NT2/D1 (cell line): Measurements from ENCODE around the gene METRN.
"Not testable (repeated sequence)": the region's sequence is repeated elsewhere in the genome, so short reads cannot be mapped to it uniquely, and the experiment has no call there.

Source experiments
- DNase-seq: peaks from one replicate; pipeline ENCODE4 v3.0.0-alpha.2; 2011; ENCODE audit warnings: low read depth, low spot score
- H3K27me3 ChIP-seq: 2 replicates; pipeline ENCODE4 v1.6.0; 2011; ENCODE audit warnings: mild to moderate bottlenecking; ENCODE audit not compliant: insufficient read length, insufficient read depth
- H3K36me3 ChIP-seq: 2 replicates; pipeline ENCODE4 v1.6.1; 2011; ENCODE audit warnings: mild to moderate bottlenecking, low read length, mixed read lengths; ENCODE audit not compliant: insufficient read depth, insufficient read length
- H3K4me1 ChIP-seq: 2 replicates; pipeline ENCODE4 v1.5.1; 2011; ENCODE audit not compliant: insufficient read depth, insufficient read length
- H3K4me3 ChIP-seq: 2 replicates; pipeline ENCODE4 v1.5.1; 2011; ENCODE audit warnings: low read depth; ENCODE audit not compliant: insufficient read length
- H3K9ac ChIP-seq: 2 replicates; pipeline ENCODE4 v1.6.0; 2011; ENCODE audit warnings: low read depth; ENCODE audit not compliant: insufficient read length
- H3K9me3 ChIP-seq: 2 replicates; pipeline ENCODE4 v1.5.1; 2011; ENCODE audit warnings: mild to moderate bottlenecking, low read length; ENCODE audit not compliant: insufficient read depth
- SUZ12 ChIP-seq: IDR thresholded peaks from 2 replicates; pipeline ENCODE4 v1.6.1; 2011; ENCODE audit not compliant: insufficient read length, insufficient read depth; ENCODE audit errors: extremely low read depth
- YY1 ChIP-seq: IDR thresholded peaks from 2 replicates; pipeline ENCODE4 v1.6.1; 2011; ENCODE audit not compliant: insufficient read length, insufficient read depth
- ZNF274 ChIP-seq: IDR thresholded peaks from 2 replicates; pipeline ENCODE4 v1.6.1; 2011; ENCODE audit warnings: mild to moderate bottlenecking, low read depth, low read length

Gene METRN

GRCh38 chr16:741986-742629 lies 27.2 kb downstream of the METRN start:
- TF ChIP-seq SUZ12 = no peak
- TF ChIP-seq ZNF274 = no peak
- no peak for TF ChIP-seq YY1
- H3K36me3 ChIP-seq = peaks cover 18% of the 10 kb centered on the region
- H3K27me3 ChIP-seq = no peaks in the 10 kb centered on the region
- H3K4me1 ChIP-seq = peaks cover 2% of the 10 kb centered on the region
- no peak overlapping the region for H3K4me3 ChIP-seq
- no peak for DNase-seq
- H3K9ac ChIP-seq = peak overlapping the region; percentile 57
- H3K9me3 ChIP-seq = no peaks in the 10 kb centered on the region

- H3K9ac ChIP-seq = not testable (repeated sequence)
Measured at GRCh38 chr16:742894-743293, 28.0 kb downstream of the METRN start.

GRCh38 chr16:743794-744500 lies 29.0 kb downstream of the METRN start:
- DNase-seq = no peak
- TF ChIP-seq ZNF274 (no peak), SUZ12 (no peak), YY1 (no peak)
- no peaks in the 10 kb centered on the region for H3K27me3 ChIP-seq

More at GRCh38 chr16:742894-743293, 28.0 kb downstream of the METRN start:
- H3K36me3 ChIP-seq, H3K9me3 ChIP-seq, DNase-seq, H3K27me3 ChIP-seq, H3K4me1 ChIP-seq, H3K4me3 ChIP-seq: not testable (repeated sequence)

GRCh38 chr16:745739-746138 lies 30.8 kb downstream of the METRN start:
- Histone ChIP-seq H3K9me3 (no peaks in the 10 kb centered on the region), H3K27me3 (no peaks in the 10 kb centered on the region), H3K4me3 (no peak overlapping the region), H3K4me1 (peaks cover 4% of the 10 kb centered on the region), H3K36me3 (no peaks in the 10 kb centered on the region), H3K9ac (no peak overlapping the region)
- TF ChIP-seq SUZ12 (no peak), YY1 (no peak), ZNF274 (no peak)
- peak; percentile 57 for DNase-seq

More at GRCh38 chr16:743794-744500, 29.0 kb downstream of the METRN start:
- Histone ChIP-seq H3K36me3 (peaks cover 4% of the 10 kb centered on the region), H3K9ac (no peak overlapping the region), H3K4me3 (no peak overlapping the region), H3K4me1 (no peaks in the 10 kb centered on the region), H3K9me3 (no peaks in the 10 kb centered on the region)

GRCh38 chr16:746637-747036 lies 31.7 kb downstream of the METRN start:
- Histone ChIP-seq H3K9ac (no peak overlapping the region), H3K36me3 (no peaks in the 10 kb centered on the region), H3K4me1 (peaks cover 10% of the 10 kb centered on the region), H3K4me3 (no peak overlapping the region), H3K27me3 (peaks cover 5% of the 10 kb centered on the region), H3K9me3 (no peaks in the 10 kb centered on the region)
- no peak for DNase-seq
- TF ChIP-seq YY1 = no peak
- no peak for TF ChIP-seq SUZ12
- TF ChIP-seq ZNF274 = no peak

- H3K4me1 ChIP-seq = peaks cover 10% of the 10 kb centered on the region
- no peaks in the 10 kb centered on the region for H3K9me3 ChIP-seq
- TF ChIP-seq YY1 (no peak), ZNF274 (no peak), SUZ12 (no peak)
- peaks cover 5% of the 10 kb centered on the region for H3K27me3 ChIP-seq
- no peaks in the 10 kb centered on the region for H3K36me3 ChIP-seq
- no peak overlapping the region for H3K9ac ChIP-seq
- DNase-seq = no peak
- H3K4me3 ChIP-seq = no peak overlapping the region
Measured at GRCh38 chr16:747978-748746, 33.2 kb downstream of the METRN start.

- Histone ChIP-seq H3K36me3 (no peaks in the 10 kb centered on the region), H3K27me3 (peaks cover 5% of the 10 kb centered on the region), H3K9ac (no peak overlapping the region), H3K9me3 (no peaks in the 10 kb centered on the region), H3K4me3 (no peak overlapping the region), H3K4me1 (peaks cover 10% of the 10 kb centered on the region)
- no peak for DNase-seq
- TF ChIP-seq YY1 (no peak), ZNF274 (no peak), SUZ12 (no peak)
Measured at GRCh38 chr16:749010-749409, 34.1 kb downstream of the METRN start.
